SK-N-SH (cell line): ENCODE measurements around the gene INHBB. TPM values are rescaled to one million over a fixed set of nuclear protein-coding genes. Genes with fewer than 3 reads are reported as not detected.
A peak's percentile ranks its signal among the peaks of the same experiment; 100 is the strongest.

Experiments used
- CTCF ChIA-PET: fragments of 300-600, 350-600 bp; formaldehyde crosslinking; extraction: SDS; loops from one replicate; lab custom pipeline; 2021; lab: Yijun Ruan, JAX
- POLR2A ChIA-PET: fragments of 350-600 bp; sonication (Branson Sonifier 250); formaldehyde crosslinking; extraction: SDS; loops from one replicate; lab custom pipeline; 2020; ENCODE audit warnings: antibody characterized with exemption, inconsistent platforms; lab: Yijun Ruan, JAX
- DNase-seq: peaks from one replicate; pipeline ENCODE4 v3.0.0; 2012
- H2AFZ ChIP-seq: fragments of 200-600 bp; sonication (generic); 2 replicates; pipeline ENCODE4 v1.8.1; 2016; ENCODE audit warnings: antibody characterized with exemption, mild to moderate bottlenecking, low read depth
- H3F3A ChIP-seq: fragments of 200-600 bp; sonication (generic); replicated peaks from 2 replicates; pipeline ENCODE3; 2016; ENCODE audit warnings: antibody characterized with exemption, mild to moderate bottlenecking; ENCODE audit not compliant: insufficient read depth
- H3K27ac ChIP-seq, 2 experiments: fragments of 200-500 bp in 1 of 2; fragments of 200-600 bp in 1 of 2; sonication (Bioruptor generic) in 1 of 2; sonication (generic), shearing (Covaris generic) in 1 of 2; 2 replicates each; pipeline versions ENCODE4 v1.5.1 to v1.6.1; 2014 to 2016; ENCODE audit warnings: low read depth in 2 of 2, inconsistent platforms in 1 of 2, low read length in 1 of 2, mild to moderate bottlenecking in 1 of 2, mixed read lengths in 1 of 2
- H3K27me3 ChIP-seq: fragments of 200-600 bp; sonication (generic), shearing (Covaris generic); 2 replicates; pipeline ENCODE4 v1.6.1; 2016; ENCODE audit warnings: mixed run types; ENCODE audit not compliant: insufficient read depth
- H3K36me3 ChIP-seq, 2 experiments: fragments of 200-500 bp in 1 of 2; fragments of 200-600 bp in 1 of 2; sonication (Bioruptor generic) in 1 of 2; sonication (generic) in 1 of 2; replicated peaks in 1 of 2; 2 replicates each; pipeline versions ENCODE3 to v1.5.1; 2014 to 2016; ENCODE audit warnings: low read length in 1 of 2, mild to moderate bottlenecking in 1 of 2; ENCODE audit not compliant: insufficient read depth in 2 of 2, control insufficient read depth in 1 of 2
- H3K4me1 ChIP-seq, 2 experiments: fragments of 200-500 bp in 1 of 2; fragments of 200-600 bp in 1 of 2; sonication (Bioruptor generic) in 1 of 2; sonication (generic), shearing (Covaris generic) in 1 of 2; 2 replicates each; pipeline versions ENCODE4 v1.5.1 to v1.6.1; 2014 to 2016; ENCODE audit warnings: low read depth in 1 of 2, low read length in 1 of 2, mixed run types in 1 of 2; ENCODE audit not compliant: insufficient read depth in 2 of 2, control insufficient read depth in 1 of 2
- H3K4me2 ChIP-seq: fragments of 200-600 bp; sonication (generic), shearing (Covaris generic); 2 replicates; pipeline ENCODE4 v1.6.1; 2017; ENCODE audit warnings: mixed run types
- H3K4me3 ChIP-seq, 2 experiments: fragments of 200-500 bp in 1 of 2; fragments of 200-600 bp in 1 of 2; sonication (Bioruptor generic) in 1 of 2; sonication (generic), shearing (Covaris generic) in 1 of 2; 2 replicates each; pipeline versions ENCODE4 v1.5.1 to v1.8.1; 2014 to 2016; ENCODE audit warnings: low read depth in 2 of 2, inconsistent platforms in 1 of 2, low read length in 1 of 2, mild to moderate bottlenecking in 1 of 2, mixed read lengths in 1 of 2, moderate library complexity in 1 of 2
- H3K79me2 ChIP-seq: fragments of 200-600 bp; sonication (generic); 2 replicates; pipeline ENCODE4 v1.8.1; 2017; ENCODE audit warnings: mild to moderate bottlenecking; ENCODE audit not compliant: insufficient read depth
- H3K9ac ChIP-seq: fragments of 200-600 bp; sonication (generic); 2 replicates; pipeline ENCODE4 v1.6.1; 2017; ENCODE audit warnings: mixed run types
- H3K9me2 ChIP-seq: fragments of 200-600 bp; sonication (generic); 2 replicates; pipeline ENCODE4 v1.6.1; 2017; ENCODE audit warnings: mixed run types
- H3K9me3 ChIP-seq: fragments of 200-600 bp; sonication (generic); 2 replicates; pipeline ENCODE4 v1.6.1; 2017; ENCODE audit warnings: mixed run types, mild to moderate bottlenecking, moderate library complexity
- H4K20me1 ChIP-seq: fragments of 200-600 bp; sonication (generic); 2 replicates; pipeline ENCODE4 v1.6.1; 2017; ENCODE audit warnings: mild to moderate bottlenecking, mixed run types; ENCODE audit not compliant: insufficient read depth
- CTCF ChIP-seq: fragments of 200-600 bp; sonication (generic); IDR thresholded peaks from 2 replicates; pipeline ENCODE4 v1.6.1; 2017; ENCODE audit warnings: antibody characterized with exemption, mild to moderate bottlenecking, moderate library complexity
- ELF1 ChIP-seq: IDR thresholded peaks from 2 replicates; pipeline ENCODE4 v1.4.0; 2012
- EP300 ChIP-seq, 2 experiments: IDR thresholded peaks; 2 replicates each; pipeline versions ENCODE4 v1.4.0 to v1.6.1; 2012; ENCODE audit warnings: borderline replicate concordance in 1 of 2, low read depth in 1 of 2, low read length in 1 of 2
- EZH2phosphoT487 ChIP-seq: fragments of 200-600 bp; sonication (generic); IDR thresholded peaks from 2 replicates; pipeline ENCODE4 v1.6.1; 2017; ENCODE audit warnings: low read depth, mixed run types, mild to moderate bottlenecking, antibody characterized with exemption, moderate library complexity, borderline replicate concordance
- FOSL2 ChIP-seq: IDR thresholded peaks from 2 replicates; pipeline ENCODE4 v1.4.0; 2012; ENCODE audit warnings: low read depth, mild to moderate bottlenecking, moderate library complexity, borderline replicate concordance
- FOXJ3 ChIP-seq: sonication (generic); formaldehyde crosslinking; IDR thresholded peaks from 2 replicates; pipeline ENCODE4 v1.5.1; 2020; ENCODE audit warnings: mild to moderate bottlenecking, missing genetic modification reagents
- FOXM1 ChIP-seq: IDR thresholded peaks from 2 replicates; pipeline ENCODE4 v1.4.0; 2012; ENCODE audit warnings: low read depth, mild to moderate bottlenecking
- GABPA ChIP-seq: IDR thresholded peaks from 2 replicates; pipeline ENCODE4 v1.4.0; 2012; ENCODE audit warnings: low read depth, mild to moderate bottlenecking
- GATA2 ChIP-seq: sonication (generic); formaldehyde crosslinking; IDR thresholded peaks from 2 replicates; pipeline ENCODE4 v1.5.0; 2020; ENCODE audit warnings: mild to moderate bottlenecking, missing genetic modification reagents
- IRF3 ChIP-seq: fragments of 150-350 bp; IDR thresholded peaks from 2 replicates; pipeline ENCODE4 v1.6.1; 2016; ENCODE audit warnings: mild to moderate bottlenecking, low read depth, low read length
- JUND ChIP-seq: IDR thresholded peaks from 2 replicates; pipeline ENCODE4 v1.4.0; 2012
- NFIC ChIP-seq: IDR thresholded peaks from 2 replicates; pipeline ENCODE4 v1.4.0; 2012; ENCODE audit warnings: borderline replicate concordance
- POLR2AphosphoS5 ChIP-seq: IDR thresholded peaks from 2 replicates; pipeline ENCODE4 v1.6.1; 2012; ENCODE audit warnings: low read depth, low read length
- RCOR1 ChIP-seq: fragments of 150-350 bp; IDR thresholded peaks from 2 replicates; pipeline ENCODE4 v1.6.1; 2017; ENCODE audit warnings: antibody characterized with exemption, low read length
- RFX5 ChIP-seq: IDR thresholded peaks from 2 replicates; pipeline ENCODE4 v1.6.1; 2012; ENCODE audit warnings: mild to moderate bottlenecking, improper control_type of control experiment, low read length
- RXRA ChIP-seq: IDR thresholded peaks from 2 replicates; pipeline ENCODE4 v1.4.0; 2012; ENCODE audit warnings: low read depth, mild to moderate bottlenecking, borderline replicate concordance
- SIN3A ChIP-seq: IDR thresholded peaks from 2 replicates; pipeline ENCODE4 v1.6.1; 2012; ENCODE audit warnings: low read depth, mild to moderate bottlenecking, low read length, moderate library complexity, borderline replicate concordance
- SMC3 ChIP-seq: IDR thresholded peaks from 2 replicates; pipeline ENCODE4 v1.6.1; 2012; ENCODE audit warnings: low read depth, low read length, improper control_type of control experiment
- TAF1 ChIP-seq: IDR thresholded peaks from 2 replicates; pipeline ENCODE4 v1.6.1; 2012; ENCODE audit warnings: low read depth, mild to moderate bottlenecking, low read length, moderate library complexity, borderline replicate concordance
- TCF12 ChIP-seq: IDR thresholded peaks from 2 replicates; pipeline ENCODE4 v1.4.0; 2012
- TEAD4 ChIP-seq: IDR thresholded peaks from 2 replicates; pipeline ENCODE4 v1.4.0; 2012; ENCODE audit warnings: mild to moderate bottlenecking, borderline replicate concordance; ENCODE audit not compliant: insufficient read depth
- USF1 ChIP-seq: IDR thresholded peaks from 2 replicates; pipeline ENCODE4 v1.4.0; 2012; ENCODE audit warnings: low read depth, borderline replicate concordance
- YY1 ChIP-seq: IDR thresholded peaks from 2 replicates; pipeline ENCODE4 v1.4.0; 2012; ENCODE audit warnings: low read depth, mild to moderate bottlenecking
- WGBS: methylation state at CpG from one replicate; pipeline ENCODE4 v1.1.6; 2017; ENCODE audit warnings: low lambda C conversion rate; 5-methylcytosine and 5-hydroxymethylcytosine counted together
- polyA plus RNA-seq, 3 experiments: library from polyadenylated mRNA; depleted of rRNA; stranded (reverse); fragments of >200 nt; gene quantifications; 2 replicates each; pipeline ENCODE4 v1.2.3, GENCODE V29; 2012

The INHBB gene
- polyA plus RNA-seq, 1 of the 3 experiments (the other 2 are of a cell fraction) = 0.03 TPM

GRCh38 chr2:120395221-120396012 lies 49.5 kb downstream of the INHBB start:
- Histone ChIP-seq H4K20me1 (no peaks in the 10 kb centered on the region), H3K4me1 (peaks cover 0 to 12% of the 10 kb centered on the region in 2 experiments; a peak in 1 of 4 replicates), H3K79me2 (no peaks in the 10 kb centered on the region), H3K27me3 (no peaks in the 10 kb centered on the region), H3K9me2 (no peaks in the 10 kb centered on the region), H3K27ac (no peak overlapping the region), H3K4me2 (no peak overlapping the region), H3F3A (no peaks in the 10 kb centered on the region), H2AFZ (no peak overlapping the region), H3K36me3 (no peaks in the 10 kb centered on the region), H3K4me3 (no peak overlapping the region), H3K9me3 (no peaks in the 10 kb centered on the region), H3K9ac (no peak overlapping the region)
- TF ChIP-seq GATA2 (CRISPR knock-in tag) = no peak
- no peak for TF ChIP-seq RCOR1
- no peak for TF ChIP-seq IRF3
- TF ChIP-seq RXRA = no peak
- no peak for TF ChIP-seq TCF12
- TF ChIP-seq RFX5 = no peak
- DNase-seq = no peak
- CTCF ChIA-PET = interaction anchor here (0.9 kb wide), 1 partner anchor 9 kb away, joined by 4 read pairs; no protein-coding TSS in a partner anchor
- 51% methylated on average over 20 of the region's 21 CpGs for WGBS
- POLR2A ChIA-PET = interaction anchor here (0.9 kb wide), 1 partner anchor 20 kb away, joined by 3 read pairs; no protein-coding TSS in a partner anchor

- Histone ChIP-seq H3K4me2 (no peak overlapping the region), H3K79me2 (no peaks in the 10 kb centered on the region), H3F3A (no peaks in the 10 kb centered on the region), H3K4me3 (no peak overlapping the region), H3K27me3 (no peaks in the 10 kb centered on the region; the same call in 1 of the 2 replicates), H3K4me1 (peaks cover 0 to 12% of the 10 kb centered on the region in 2 experiments; a peak in 1 of 4 replicates), H3K27ac (no peak overlapping the region), H3K9me3 (no peaks in the 10 kb centered on the region), H3K36me3 (no peaks in the 10 kb centered on the region), H4K20me1 (no peaks in the 10 kb centered on the region), H3K9ac (no peak overlapping the region), H2AFZ (no peak overlapping the region), H3K9me2 (no peaks in the 10 kb centered on the region)
- POLR2A ChIA-PET = interaction anchor here (0.9 kb wide), 1 partner anchor 19 kb away, joined by 3 read pairs; no protein-coding TSS in a partner anchor
- DNase-seq = peak; percentile 82
- TF ChIP-seq SIN3A = no peak
- TF ChIP-seq TEAD4 = no peak
- TF ChIP-seq USF1 = no peak
- no peak for TF ChIP-seq POLR2AphosphoS5
- no peak for TF ChIP-seq FOSL2
- no peak for TF ChIP-seq FOXM1
- TF ChIP-seq SMC3 = no peak
- TF ChIP-seq NFIC = no peak
- no peak for TF ChIP-seq YY1
- TF ChIP-seq FOXJ3 (CRISPR knock-in tag) = no peak
- TF ChIP-seq GATA2 (CRISPR knock-in tag) = no peak
- no peak for TF ChIP-seq CTCF
- TF ChIP-seq TAF1 = no peak
- TF ChIP-seq EP300 (IDR thresholded peaks at IDR 0.05; ENCODE audit: borderline replicate concordance in 1 of 2, low read depth in 1 of 2, low read length in 1 of 2) = no peak
- TF ChIP-seq EZH2phosphoT487 = no peak
- no peak for TF ChIP-seq ELF1
- no peak for TF ChIP-seq GABPA
- TF ChIP-seq RFX5 = no peak
- TF ChIP-seq JUND = no peak
- CTCF ChIA-PET = interaction anchor here (0.9 to 1.0 kb wide), 2 partner anchors 8 to 52 kb away, joined by 3 to 4 read pairs; no protein-coding TSS in a partner anchor
- WGBS = 51% methylated on average over 17 of the region's 31 CpGs
These were observed 50.3 kb downstream of the INHBB start for GRCh38 chr2:120396013-120396860.
